GM12878 (cell line): ENCODE data around the gene ARL2. TPM values are rescaled to one million over a fixed set of nuclear protein-coding genes. Genes with fewer than 3 reads are reported as not detected.

Source experiments
- ATAC-seq: fragments of 200-7000 bp; cut with Tn5 transposase; 3 replicates; pipeline ENCODE4 v1.9.1; 2020; ENCODE audit warnings: mild to moderate bottlenecking, moderate library complexity
- BruUV-seq: library from RNA; stranded (reverse); fragments of 400-500 nt; replicated peaks from 2 replicates; lab custom pipeline; 2021; lab: Mats Ljungman, UMichigan
- CTCF ChIA-PET: fragments of 300-600 bp; sonication (Branson Sonifier 250); formaldehyde crosslinking; extraction: SDS; loops from one replicate; lab custom pipeline; 2021; ENCODE audit warnings: inconsistent platforms; lab: Yijun Ruan, JAX
- POLR2A ChIA-PET: fragments of 350-600 bp; formaldehyde crosslinking; extraction: SDS; loops from one replicate; lab custom pipeline; 2021; ENCODE audit warnings: inconsistent platforms; lab: Charles Lee
- RAD21 ChIA-PET: fragments of 300-600 bp; sonication (Branson Sonifier 250); formaldehyde crosslinking; loops from one replicate; lab custom pipeline; 2023; ENCODE audit warnings: antibody characterized with exemption; ENCODE audit not compliant: unreplicated experiment; lab: Charles Lee
- SMC1A ChIA-PET: fragments of 300-600 bp; sonication (Branson Sonifier 250); formaldehyde crosslinking; loops from one replicate; lab custom pipeline; 2023; ENCODE audit not compliant: unreplicated experiment, uncharacterized antibody; lab: Charles Lee
- DNase-seq: peaks from one replicate; pipeline ENCODE4 v3.0.0-alpha.2; 2011; ENCODE audit warnings: low read depth, low spot score
- FAIRE-seq: peaks from 3 replicates; lab custom pipeline; 2011; peaks lifted over from hg19 to GRCh38; lab: Jason Lieb, UNC
- H2AFZ ChIP-seq: 2 replicates; pipeline ENCODE4 v1.6.0; 2011; ENCODE audit warnings: low read depth, low read length, control low read depth; ENCODE audit not compliant: control insufficient read depth
- H3K27ac ChIP-seq: 2 replicates; pipeline ENCODE4 v1.5.1; 2011; ENCODE audit warnings: control low read depth; ENCODE audit not compliant: control insufficient read depth, insufficient read depth
- H3K27me3 ChIP-seq, 2 experiments: replicated peaks in 1 of 2; 2 replicates each; pipeline versions ENCODE4 v1.6.0 to v1.6.1; 2011; ENCODE audit warnings: low read length in 1 of 2; ENCODE audit not compliant: control insufficient read depth in 2 of 2, insufficient read depth in 2 of 2
- H3K36me3 ChIP-seq, 2 experiments: 2 replicates each; pipeline ENCODE4 v1.5.1; 2011; ENCODE audit warnings: low read length in 1 of 2; ENCODE audit not compliant: control insufficient read depth in 2 of 2, insufficient read depth in 2 of 2
- H3K4me1 ChIP-seq: 2 replicates; pipeline ENCODE4 v1.6.1; 2011; ENCODE audit warnings: mild to moderate bottlenecking, low read length, moderate library complexity, mixed read lengths; ENCODE audit not compliant: control insufficient read depth, insufficient read depth
- H3K4me2 ChIP-seq: 2 replicates; pipeline ENCODE4 v1.6.0; 2011; ENCODE audit warnings: control low read depth; ENCODE audit not compliant: control insufficient read depth, insufficient read depth
- H3K4me3 ChIP-seq: fragments of 200-600 bp; sonication (generic); 2 replicates; pipeline ENCODE4 v1.5.1; 2016
- H3K79me2 ChIP-seq: 2 replicates; pipeline ENCODE4 v1.6.0; 2011; ENCODE audit warnings: low read length; ENCODE audit not compliant: control insufficient read depth, insufficient read depth
- H3K9ac ChIP-seq: 2 replicates; pipeline ENCODE4 v1.8.0; 2011; ENCODE audit warnings: low read length, control low read depth, mixed read lengths; ENCODE audit not compliant: control insufficient read depth, insufficient read depth
- H3K9me3 ChIP-seq: replicated peaks from 3 replicates; pipeline ENCODE4 v1.5.1; 2011; ENCODE audit warnings: mild to moderate bottlenecking, low read length; ENCODE audit not compliant: control insufficient read depth, insufficient read depth
- H4K20me1 ChIP-seq: 2 replicates; pipeline ENCODE4 v1.6.0; 2011; ENCODE audit not compliant: control insufficient read depth, insufficient read depth
- IKZF2 ChIP-seq, 2 experiments: fragments of 450-650 bp; IDR thresholded peaks; 2 replicates each; pipeline ENCODE4 v1.6.1; 2017; ENCODE audit warnings: mild to moderate bottlenecking in 2 of 2, moderate library complexity in 2 of 2
- KDM1A ChIP-seq: fragments of 200-600 bp; sonication (generic); IDR thresholded peaks from 2 replicates; pipeline ENCODE4 v1.6.1; 2016; ENCODE audit warnings: borderline replicate concordance
- KLF5 ChIP-seq: fragments of 450-650 bp; IDR thresholded peaks from 2 replicates; pipeline ENCODE4 v1.6.1; 2014; ENCODE audit warnings: mild to moderate bottlenecking; ENCODE audit not compliant: partially characterized antibody
- LARP7 ChIP-seq: fragments of 450-650 bp; IDR thresholded peaks from 2 replicates; pipeline ENCODE4 v1.6.1; 2017; ENCODE audit warnings: mild to moderate bottlenecking
- PBX3 ChIP-seq: IDR thresholded peaks from 2 replicates; pipeline ENCODE4 v1.6.1; 2011; ENCODE audit warnings: mild to moderate bottlenecking, low read depth, low read length, moderate library complexity; ENCODE audit not compliant: insufficient replicate concordance
- ZNF384 ChIP-seq: IDR thresholded peaks from 2 replicates; pipeline ENCODE4 v1.6.1; 2012; ENCODE audit warnings: low read depth, mild to moderate bottlenecking, low read length, improper control_type of control experiment, borderline replicate concordance
- WGBS: methylation state at CpG from one replicate; pipeline ENCODE4 v1.1.6; 2016; ENCODE audit warnings: low lambda C conversion rate; ENCODE audit not compliant: insufficient replicate concordance, insufficient coverage; ENCODE audit errors: missing lambda C conversion rate; 5-methylcytosine and 5-hydroxymethylcytosine counted together
- in situ Hi-C: fragments of 300-500 bp; cut with MboI; formaldehyde crosslinking; loops from 9 replicates; pipeline ENCODE4 v1.14.3; 2018; ENCODE audit warnings: mixed read lengths
- intact Hi-C: fragments of 100-400 bp; cut with micrococcal nuclease; formaldehyde crosslinking; loops from one replicate; pipeline ENCODE4 v1.14.2; 2022; ENCODE audit not compliant: unreplicated experiment
- polyA plus RNA-seq, 11 experiments: library from polyadenylated mRNA; depleted of rRNA in 4 of 11; unstranded in 6 of 11; stranded (reverse) in 5 of 11; fragments of >200 nt; fragmentation: Nextera tagmentation in 4 of 11; fragmentation: Illumina TruSeq in 1 of 11; extraction: Ambion mirVana in 4 of 11; extraction: Trizol in 1 of 11; gene quantifications; 1 replicate in 1 of 11; 2 replicates in 10 of 11; pipeline versions ENCODE4 v1.2.1 to v1.2.3, GENCODE V29; 2011 to 2016; ENCODE audit warnings: inconsistent platforms in 2 of 11, missing spikeins in 2 of 11, low read depth in 1 of 11
- total RNA-seq, 4 experiments: library from RNA; depleted of rRNA in 3 of 4; stranded (reverse); fragments of >200 nt in 3 of 4; fragmentation: Illumina TruSeq in 1 of 4; extraction: Trizol in 1 of 4; gene quantifications; 2 replicates each; pipeline versions ENCODE4 v1.2.1 to v1.2.3, GENCODE V29; 2013 to 2021

ARL2 gene
- total and polyA plus RNA-seq, 10 of the 15 experiments (the other 5 are each of a cell fraction or from before 2014, with no cell fraction given) = 4.1 to 138 (median 73.4) TPM

DNA sequence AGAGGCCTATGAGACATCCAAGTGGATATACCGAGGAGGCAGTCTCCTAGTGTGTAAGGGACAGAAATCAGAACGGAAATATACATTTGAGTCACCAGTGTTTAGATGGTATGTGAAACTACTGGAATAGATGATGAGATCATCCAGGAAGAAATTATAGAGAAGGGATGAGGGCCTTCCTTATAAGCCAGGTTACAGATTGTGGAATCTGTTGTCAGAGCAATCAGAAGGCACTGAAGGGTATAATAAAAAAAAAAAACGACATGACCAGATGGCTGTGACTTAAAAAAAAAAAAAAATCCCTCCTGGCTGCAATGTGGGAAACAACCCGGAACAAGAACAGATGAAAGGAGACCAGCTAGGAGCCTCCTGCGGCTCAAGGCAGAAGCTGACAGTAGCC, 44.8 kb upstream of the ARL2 start:
- Histone ChIP-seq H3K9me3 (no peaks in the 10 kb centered on the region; the same call in 2 of the 3 replicates), H3K27ac (no peak overlapping the region), H3K36me3 (no peaks in the 10 kb centered on the region), H4K20me1 (no peaks in the 10 kb centered on the region), H2AFZ (no peak overlapping the region), H3K4me2 (no peak overlapping the region), H3K4me1 (peaks cover 8% of the 10 kb centered on the region), H3K79me2 (no peaks in the 10 kb centered on the region), H3K9ac (no peak overlapping the region), H3K27me3 (no peaks in the 10 kb centered on the region), H3K4me3 (no peak overlapping the region)
- no peak for ATAC-seq
- TF ChIP-seq KLF5 = no peak
- no peak for TF ChIP-seq LARP7
- TF ChIP-seq IKZF2 (IDR thresholded peaks at IDR 0.05) = no peak
- no peak for TF ChIP-seq ZNF384
- BruUV-seq = no TSS peak
- WGBS = 37% methylated on average over 5 of the region's 5 CpGs
- POLR2A ChIA-PET = no interaction called here
- no peak for FAIRE-seq
- in situ Hi-C loops = no loop called here
- intact Hi-C loops = no loop called here
- RAD21 ChIA-PET = no interaction called here
- CTCF ChIA-PET = no interaction called here
- DNase-seq = no peak
- SMC1A ChIA-PET = no interaction called here

DNA sequence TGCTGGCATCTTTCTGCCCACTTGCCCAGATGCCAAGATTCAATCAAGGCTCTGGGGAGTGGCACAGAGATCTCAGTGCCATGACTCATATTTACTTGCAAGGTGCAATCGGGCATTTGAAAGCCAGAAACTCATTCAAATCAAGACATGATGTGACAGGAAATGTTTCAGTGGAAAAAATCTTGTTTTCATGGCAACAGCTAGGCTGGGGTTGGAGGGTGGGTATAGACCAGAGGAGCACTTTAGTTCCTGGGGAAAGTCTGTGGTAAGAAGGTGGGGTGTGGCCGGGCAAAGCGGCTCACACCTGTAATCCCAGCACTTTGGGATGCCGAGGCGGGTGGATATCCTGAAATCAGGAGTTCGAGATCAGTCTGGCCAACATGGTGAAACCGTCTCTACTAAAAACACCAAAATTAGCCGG, 43.2 kb upstream of the ARL2 start:
- Histone ChIP-seq H2AFZ (no peak overlapping the region), H4K20me1 (no peaks in the 10 kb centered on the region), H3K9ac (no peak overlapping the region), H3K27me3 (no peaks in the 10 kb centered on the region), H3K36me3 (no peaks in the 10 kb centered on the region), H3K79me2 (no peaks in the 10 kb centered on the region), H3K27ac (no peak overlapping the region), H3K4me2 (no peak overlapping the region), H3K4me3 (no peak overlapping the region), H3K4me1 (peaks cover 14% of the 10 kb centered on the region), H3K9me3 (no peaks in the 10 kb centered on the region; the same call in 2 of the 3 replicates)
- ChIA-PET RAD21 (no interaction called here), POLR2A (interaction anchor here (0.7 kb wide), 1 partner anchor 24 kb away, joined by 3 read pairs; no protein-coding TSS in a partner anchor), SMC1A (no interaction called here), CTCF (no interaction called here)
- 70% methylated on average over 8 of the region's 8 CpGs for WGBS
- DNase-seq = no peak
- no peak for TF ChIP-seq KDM1A
- peak; percentile 20 for TF ChIP-seq PBX3
- BruUV-seq = no TSS peak
- in situ Hi-C loops = no loop called here
- no peak for FAIRE-seq
- no peak for ATAC-seq
- intact Hi-C loops = no loop called here
